PC-9 (cell line): ENCODE measurements around the gene UNC119B. TPM values are rescaled to one million over a fixed set of nuclear protein-coding genes. Genes with fewer than 3 reads are reported as not detected.
A peak's percentile ranks its signal among the peaks of the same experiment; 100 is the strongest.
"Not testable (repeated sequence)": the region's sequence is repeated elsewhere in the genome, so short reads cannot be mapped to it uniquely, and the experiment has no call there.

Experiments
- BruUV-seq: library from RNA; stranded (reverse); fragments of 400-500 nt; replicated peaks from 2 replicates; lab custom pipeline; 2021; lab: Mats Ljungman, UMichigan
- CTCF ChIA-PET: fragments of 300-600 bp; sonication (Branson Sonifier 250); formaldehyde crosslinking; loops from one replicate; lab custom pipeline; 2022; ENCODE audit warnings: antibody characterized with exemption; lab: Charles Lee
- POLR2A ChIA-PET: fragments of 300-600 bp; sonication (Branson Sonifier 250); formaldehyde crosslinking; loops from one replicate; lab custom pipeline; 2022; ENCODE audit warnings: antibody characterized with exemption; ENCODE audit not compliant: unreplicated experiment; lab: Charles Lee
- DNase-seq, 2 experiments: peaks; one replicate each; pipeline versions ENCODE4 v3.0.0 to v3.0.0-alpha.2; 2015 to 2022; ENCODE audit warnings: mixed read lengths in 1 of 2
- H2AFZ ChIP-seq: fragments of 200-600 bp; sonication (generic); 2 replicates; pipeline ENCODE4 v1.8.1; 2017; ENCODE audit warnings: antibody characterized with exemption
- H3F3A ChIP-seq: fragments of 200-600 bp; sonication (generic); 2 replicates; pipeline ENCODE4 v1.8.1; 2017; ENCODE audit warnings: antibody characterized with exemption, mild to moderate bottlenecking, low read depth; ENCODE audit not compliant: insufficient read depth
- H3K27ac ChIP-seq: fragments of 200-600 bp; sonication (generic); 2 replicates; pipeline ENCODE4 v1.6.1; 2016; ENCODE audit warnings: mixed run types
- H3K27me3 ChIP-seq: fragments of 200-600 bp; sonication (generic); 2 replicates; pipeline ENCODE4 v1.6.1; 2016; ENCODE audit warnings: low read depth, mixed run types; ENCODE audit not compliant: insufficient read depth
- H3K36me3 ChIP-seq: fragments of 200-600 bp; sonication (generic); 2 replicates; pipeline ENCODE4 v1.6.1; 2016; ENCODE audit warnings: low read depth, mixed run types
- H3K4me1 ChIP-seq: fragments of 200-600 bp; sonication (generic); replicated peaks from 2 replicates; pipeline ENCODE4 v1.6.1; 2016; ENCODE audit warnings: mixed run types; ENCODE audit not compliant: insufficient read depth
- H3K4me2 ChIP-seq: fragments of 200-600 bp; sonication (generic); 2 replicates; pipeline ENCODE4 v1.6.1; 2017; ENCODE audit warnings: mixed run types
- H3K4me3 ChIP-seq: fragments of 200-600 bp; sonication (generic); 2 replicates; pipeline ENCODE4 v1.6.1; 2016; ENCODE audit warnings: mixed run types
- H3K79me2 ChIP-seq: fragments of 200-600 bp; sonication (generic); 2 replicates; pipeline ENCODE4 v1.6.1; 2017; ENCODE audit warnings: low read depth, mixed run types
- H3K9me2 ChIP-seq: fragments of 200-600 bp; sonication (generic); 2 replicates; pipeline ENCODE4 v1.8.1; 2017; ENCODE audit warnings: mild to moderate bottlenecking; ENCODE audit not compliant: insufficient read depth
- H3K9me3 ChIP-seq: fragments of 200-600 bp; sonication (generic); 2 replicates; pipeline ENCODE4 v1.8.1; 2016; ENCODE audit warnings: low read depth; ENCODE audit not compliant: insufficient read depth
- H4K20me1 ChIP-seq: fragments of 200-600 bp; sonication (generic); 2 replicates; pipeline ENCODE4 v1.8.1; 2017; ENCODE audit not compliant: insufficient read depth
- EZH2 ChIP-seq: fragments of 200-600 bp; sonication (generic); IDR thresholded peaks from 2 replicates; pipeline ENCODE4 v1.8.0; 2017; ENCODE audit warnings: antibody characterized with exemption, low read depth
- intact Hi-C: fragments of 100-400 bp; cut with micrococcal nuclease; formaldehyde crosslinking; loops from one replicate; pipeline ENCODE4 v1.10.0; 2022; ENCODE audit not compliant: unreplicated experiment
- total RNA-seq: library from RNA; stranded (reverse); gene quantifications from 2 replicates; pipeline ENCODE4 v1.2.3, GENCODE V29; 2021
- TF ChIP-seq, protein P1 (sequence below): fragments of 200-600 bp; sonication (generic); conservative IDR thresholded peaks from 2 replicates; pipeline ENCODE4 v1.6.1; 2017; ENCODE audit warnings: mixed run types, antibody characterized with exemption, mild to moderate bottlenecking, moderate library complexity

Gene UNC119B
- total RNA-seq, 1 experiment from 2014 or later = 25.9 TPM

DNA sequence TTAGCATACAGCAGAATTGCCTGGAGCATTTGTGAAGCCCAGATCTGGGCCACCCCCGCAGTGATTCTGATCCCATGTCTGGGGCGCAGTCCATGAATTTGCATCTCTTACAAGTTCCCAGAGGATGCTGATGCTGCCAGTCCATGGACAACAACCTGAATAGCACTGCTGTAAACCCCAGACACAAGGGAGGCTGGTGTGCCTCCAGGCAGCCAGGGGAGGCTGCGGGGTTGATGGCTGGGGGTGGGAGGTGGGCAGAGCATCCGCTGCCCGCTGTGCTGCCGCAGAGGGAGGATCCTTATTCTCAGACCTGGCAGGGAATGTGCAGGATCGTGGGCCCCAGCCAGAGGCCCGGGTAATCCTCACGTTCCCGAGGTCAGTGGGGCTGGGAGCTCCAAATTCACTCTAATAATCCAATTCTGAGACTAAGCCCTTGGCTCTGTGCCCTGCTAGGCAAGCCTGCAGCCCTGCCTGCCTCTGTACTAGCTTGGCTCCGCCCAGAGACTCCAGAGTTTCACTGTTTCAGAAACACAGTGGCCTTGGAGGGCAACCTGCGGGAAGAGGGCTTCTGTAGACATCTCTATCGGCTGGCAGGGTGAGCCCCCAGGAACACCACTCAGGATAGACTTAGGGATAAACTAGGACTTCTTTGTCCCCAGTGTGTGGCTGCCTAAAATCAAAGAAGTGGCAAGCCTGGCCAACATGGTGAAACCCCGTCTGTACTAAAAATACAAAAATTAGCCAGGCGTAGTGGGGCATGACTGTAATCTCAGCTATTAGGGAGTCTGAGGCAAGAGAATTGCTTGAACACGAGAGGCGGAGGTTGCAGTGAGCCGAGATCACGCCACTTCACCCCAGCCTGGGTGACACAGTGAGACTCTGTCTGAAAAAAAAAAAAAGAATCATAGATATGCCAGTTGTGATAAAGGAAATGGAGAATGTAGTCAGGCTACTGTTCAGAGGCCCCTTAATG lies 41.1 kb upstream of the UNC119B start:
- no peaks in the 10 kb centered on the region for H3K9me2 ChIP-seq
- H4K20me1 ChIP-seq = no peaks in the 10 kb centered on the region
- no peaks in the 10 kb centered on the region for H3K4me1 ChIP-seq
- H3K27ac ChIP-seq = no peak overlapping the region
- H3K9me3 ChIP-seq = no peaks in the 10 kb centered on the region
- no peaks in the 10 kb centered on the region for H3F3A ChIP-seq
- H3K36me3 ChIP-seq = no peaks in the 10 kb centered on the region
- H3K4me3 ChIP-seq = no peak overlapping the region
- H3K27me3 ChIP-seq = no peaks in the 10 kb centered on the region
- CTCF ChIA-PET = interaction anchor here (0.7 kb wide), 2 partner anchors 28 to 291 kb away, joined by 3 to 5 read pairs; partner anchors contain the start of gene CABP1
- POLR2A ChIA-PET = no interaction called here
- no peak overlapping the region for H2AFZ ChIP-seq
- TF ChIP-seq, protein P1, sequence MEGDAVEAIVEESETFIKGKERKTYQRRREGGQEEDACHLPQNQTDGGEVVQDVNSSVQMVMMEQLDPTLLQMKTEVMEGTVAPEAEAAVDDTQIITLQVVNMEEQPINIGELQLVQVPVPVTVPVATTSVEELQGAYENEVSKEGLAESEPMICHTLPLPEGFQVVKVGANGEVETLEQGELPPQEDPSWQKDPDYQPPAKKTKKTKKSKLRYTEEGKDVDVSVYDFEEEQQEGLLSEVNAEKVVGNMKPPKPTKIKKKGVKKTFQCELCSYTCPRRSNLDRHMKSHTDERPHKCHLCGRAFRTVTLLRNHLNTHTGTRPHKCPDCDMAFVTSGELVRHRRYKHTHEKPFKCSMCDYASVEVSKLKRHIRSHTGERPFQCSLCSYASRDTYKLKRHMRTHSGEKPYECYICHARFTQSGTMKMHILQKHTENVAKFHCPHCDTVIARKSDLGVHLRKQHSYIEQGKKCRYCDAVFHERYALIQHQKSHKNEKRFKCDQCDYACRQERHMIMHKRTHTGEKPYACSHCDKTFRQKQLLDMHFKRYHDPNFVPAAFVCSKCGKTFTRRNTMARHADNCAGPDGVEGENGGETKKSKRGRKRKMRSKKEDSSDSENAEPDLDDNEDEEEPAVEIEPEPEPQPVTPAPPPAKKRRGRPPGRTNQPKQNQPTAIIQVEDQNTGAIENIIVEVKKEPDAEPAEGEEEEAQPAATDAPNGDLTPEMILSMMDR = no peak
- no peak for TF ChIP-seq EZH2
- DNase-seq = peak in 1 of 2 experiments; percentile 21
- 0 out of 2 replicates have a peak overlapping the region, but pooled peaks have one; percentile 19 for H3K4me2 ChIP-seq
- no peaks in the 10 kb centered on the region for H3K79me2 ChIP-seq
- intact Hi-C loops = no loop called here
- BruUV-seq = no TSS peak

DNA sequence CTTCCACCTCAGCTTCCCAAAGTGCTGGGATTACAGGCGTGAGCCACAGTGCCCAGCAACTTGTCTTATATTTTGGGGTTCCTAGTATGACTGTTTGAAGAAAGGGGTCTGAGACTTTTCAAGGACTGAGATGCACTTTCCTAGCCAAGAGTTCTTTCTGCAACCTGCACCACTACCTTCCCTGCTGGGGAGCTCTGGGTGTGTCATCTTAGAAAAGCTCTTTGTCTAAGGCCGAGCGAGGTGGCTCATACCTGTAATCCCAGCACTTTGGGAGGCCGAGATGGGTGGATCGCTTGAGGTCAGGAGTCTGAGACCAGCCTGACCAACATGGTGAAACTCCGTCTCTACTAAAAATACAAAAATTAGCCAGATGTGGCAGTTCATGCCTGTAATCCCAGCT lies 40.0 kb upstream of the UNC119B start:
- H3K4me1 ChIP-seq, H3K9me3 ChIP-seq, H3K4me2 ChIP-seq, H4K20me1 ChIP-seq, H3K9me2 ChIP-seq, H2AFZ ChIP-seq, BruUV-seq, DNase-seq, H3K79me2 ChIP-seq, H3K27me3 ChIP-seq, H3K27ac ChIP-seq, H3K36me3 ChIP-seq, H3K4me3 ChIP-seq, H3F3A ChIP-seq: not testable (repeated sequence)
- ChIA-PET CTCF (interaction anchor here (0.7 kb wide), 1 partner anchor 292 kb away, joined by 5 read pairs; no protein-coding TSS in a partner anchor), POLR2A (interaction anchor here (0.6 kb wide), 1 partner anchor 842 kb away, joined by 6 read pairs; no protein-coding TSS in a partner anchor)
- intact Hi-C loops = loop anchor here (5.0 kb wide), 1 partner anchor 362 kb away; no protein-coding TSS in a partner anchor

DNA sequence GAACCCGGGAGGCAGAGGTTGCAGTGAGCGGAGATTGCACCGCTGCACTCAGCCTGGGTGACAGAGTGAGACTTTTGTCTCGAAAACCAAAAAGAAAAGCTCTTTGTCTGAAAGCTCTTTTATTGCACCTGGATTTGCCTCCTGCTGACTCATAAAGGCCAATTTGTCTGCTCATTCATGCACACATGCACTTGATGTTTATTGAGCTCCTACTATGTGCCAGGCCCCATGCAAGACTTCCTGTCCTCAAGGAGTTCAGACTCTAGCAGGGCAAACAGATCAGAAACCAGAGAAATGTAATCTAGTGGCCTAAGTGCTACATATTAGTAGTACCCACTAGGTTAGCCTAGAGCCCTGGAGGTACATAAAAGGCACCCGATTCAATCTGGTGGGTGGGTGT lies 39.6 kb upstream of the UNC119B start:
- Histone ChIP-seq H4K20me1 (no peaks in the 10 kb centered on the region), H3K36me3 (no peaks in the 10 kb centered on the region), H2AFZ (no peak overlapping the region), H3K27me3 (no peaks in the 10 kb centered on the region), H3K4me1 (no peaks in the 10 kb centered on the region), H3K4me2 (no peak overlapping the region), H3K79me2 (no peaks in the 10 kb centered on the region), H3K27ac (no peak overlapping the region), H3K4me3 (no peak overlapping the region), H3K9me2 (no peaks in the 10 kb centered on the region), H3F3A (no peaks in the 10 kb centered on the region), H3K9me3 (no peaks in the 10 kb centered on the region)
- DNase-seq = no peak
- intact Hi-C loops = loop anchor here (5.0 kb wide), 1 partner anchor 362 kb away; no protein-coding TSS in a partner anchor
- CTCF ChIA-PET = no interaction called here
- POLR2A ChIA-PET = interaction anchor here (0.6 kb wide), 1 partner anchor 842 kb away, joined by 6 read pairs; no protein-coding TSS in a partner anchor
- no peak for TF ChIP-seq EZH2
- TF ChIP-seq, protein P1 = no peak
- BruUV-seq = no TSS peak
